HG03135 (cell line): Measurements from ENCODE around the gene UBR4.
"Not testable (repeated sequence)": the region's sequence is repeated elsewhere in the genome, so short reads cannot be mapped to it uniquely, and the experiment has no call there.

Experiments used
- ATAC-seq: cut with Tn5 transposase; IDR thresholded peaks from one replicate; pipeline ENCODE4 v1.9.1; 2021; ENCODE audit warnings: mild to moderate bottlenecking, moderate library complexity; ENCODE audit not compliant: unreplicated experiment

UBR4 gene

GRCh38 chr1:19191811-19192210 is 18.3 kb downstream of the UBR4 start:
- no peak for ATAC-seq

- no peak for ATAC-seq
Measured at GRCh38 chr1:19190468-19190867, 19.6 kb downstream of the UBR4 start.

DNA sequence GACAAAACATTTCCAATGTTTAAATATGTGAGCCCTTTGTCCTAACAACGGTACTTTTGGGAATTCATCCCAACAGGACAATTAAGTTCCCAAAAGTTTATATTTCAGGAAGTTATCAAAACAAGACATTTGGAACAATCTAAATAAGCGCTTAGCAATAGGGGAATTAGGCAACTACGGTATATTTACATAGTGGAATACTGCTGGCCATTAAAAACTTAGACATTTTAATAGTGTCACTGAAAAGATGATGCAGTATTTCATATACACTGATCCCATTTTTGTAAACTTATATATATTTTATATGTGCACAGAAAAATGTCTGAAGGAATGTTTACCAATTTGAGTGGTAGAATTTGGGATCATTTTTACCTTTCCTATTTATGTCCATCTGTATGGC is 20.8 kb downstream of the UBR4 start:
- ATAC-seq = no peak

GRCh38 chr1:19187852-19188251 is 22.2 kb downstream of the UBR4 start:
- ATAC-seq = no peak

DNA sequence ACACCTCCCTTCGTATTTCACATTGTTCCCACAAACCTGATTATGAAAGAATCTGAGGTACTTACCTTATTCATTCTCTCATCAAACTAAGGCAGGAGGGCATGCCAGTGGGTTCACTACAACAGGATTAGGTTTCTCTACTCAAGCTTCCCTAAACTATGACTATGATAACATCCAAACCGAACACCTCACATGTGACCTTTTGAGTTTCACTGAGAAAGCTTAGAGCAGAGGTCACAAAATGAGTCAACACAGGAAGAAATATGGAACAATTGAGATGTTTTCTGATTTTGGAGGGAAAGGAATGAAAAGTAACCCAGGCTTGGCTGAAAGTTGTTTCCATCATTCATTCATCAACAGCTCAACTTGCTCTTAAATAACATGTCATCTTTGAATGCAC is 24.1 kb downstream of the UBR4 start:
- ATAC-seq = no peak

DNA sequence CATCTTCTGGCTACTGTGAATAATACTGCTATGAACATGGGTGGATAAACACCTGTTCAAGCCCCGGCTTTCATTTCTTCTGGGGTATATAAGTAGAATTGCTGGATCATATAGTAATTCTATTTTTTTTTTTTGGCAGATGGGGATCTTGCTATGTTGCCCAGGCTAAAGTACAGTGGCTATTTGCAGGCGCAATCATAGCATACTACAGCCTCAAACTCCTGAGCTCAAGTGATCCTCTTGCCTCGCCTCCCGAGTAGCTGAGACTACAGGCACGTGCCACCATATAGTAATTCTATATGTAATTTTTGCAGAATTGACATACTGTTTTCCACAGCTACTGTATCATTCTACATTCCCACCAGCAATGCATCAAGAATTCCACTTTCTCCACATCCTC is 27.8 kb downstream of the UBR4 start:
- no peak for ATAC-seq

GRCh38 chr1:19180265-19180657 is 29.8 kb downstream of the UBR4 start:
- not testable (repeated sequence) for ATAC-seq

GRCh38 chr1:19179597-19180264 is 30.3 kb downstream of the UBR4 start:
- ATAC-seq = no peak

GRCh38 chr1:19178734-19179398 is 31.2 kb downstream of the UBR4 start:
- ATAC-seq = no peak

DNA sequence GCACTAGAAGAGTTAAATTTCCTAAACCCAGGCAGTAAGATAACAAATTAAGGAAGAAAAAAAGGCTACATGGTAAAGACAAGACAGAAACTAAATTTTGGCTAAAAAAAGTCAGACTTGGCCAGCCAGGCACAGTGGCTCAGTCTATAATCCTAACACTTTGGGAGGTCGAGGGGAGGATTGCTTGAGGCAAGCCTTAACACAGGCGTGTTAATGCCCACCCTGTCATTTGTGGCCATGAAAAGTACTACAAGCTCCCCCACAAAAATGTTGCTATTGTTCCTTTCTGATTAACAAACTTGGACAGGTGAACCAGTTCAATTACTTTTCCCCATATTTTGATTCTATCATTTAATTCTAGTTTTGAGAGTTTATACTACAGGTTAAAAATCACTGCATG is 32.3 kb downstream of the UBR4 start:
- ATAC-seq = no peak

DNA sequence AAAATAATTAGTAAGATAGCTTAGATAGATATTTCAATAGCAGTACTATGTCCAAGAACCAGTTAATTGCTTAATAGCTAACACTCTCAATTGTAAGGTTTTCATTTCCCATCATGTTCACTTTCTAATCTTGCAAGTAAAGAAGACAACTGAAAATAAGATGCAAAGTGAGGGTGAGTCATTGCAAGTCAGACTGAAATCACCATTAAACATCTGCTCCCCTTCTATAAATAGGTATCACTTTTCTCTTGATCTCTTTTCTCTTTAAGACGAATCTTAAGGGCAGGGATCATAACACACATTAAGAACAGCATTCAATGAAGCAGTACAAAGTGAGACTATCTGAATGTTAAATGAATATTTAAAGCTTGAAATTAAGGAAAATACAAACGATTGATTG is 40.4 kb downstream of the UBR4 start:
- no peak for ATAC-seq

GRCh38 chr1:19167140-19167539 is 42.9 kb downstream of the UBR4 start:
- no peak for ATAC-seq

- no peak for ATAC-seq
Measured at GRCh38 chr1:19166066-19166465, 44.0 kb downstream of the UBR4 start.

DNA sequence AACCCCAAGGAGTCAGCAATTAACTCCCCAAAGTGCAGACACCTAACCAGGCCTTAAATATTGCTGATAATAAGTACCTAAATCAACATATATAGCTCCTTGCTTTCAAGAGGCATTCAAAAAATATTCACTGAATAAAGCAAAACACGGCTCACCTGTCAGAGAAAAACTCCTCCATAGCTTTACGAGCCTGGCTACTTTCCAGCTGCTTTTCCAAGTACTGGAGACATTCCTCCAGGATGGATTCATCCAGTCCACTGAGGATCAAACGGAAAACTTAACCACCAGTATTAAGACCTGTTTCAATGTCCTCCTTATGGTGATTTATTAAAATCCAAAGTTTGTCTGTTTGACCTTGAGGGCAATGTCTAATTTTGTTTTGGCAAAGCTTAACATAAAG is 44.6 kb downstream of the UBR4 start:
- no peak for ATAC-seq

GRCh38 chr1:19164274-19165015 is 45.6 kb downstream of the UBR4 start:
- no peak for ATAC-seq

DNA sequence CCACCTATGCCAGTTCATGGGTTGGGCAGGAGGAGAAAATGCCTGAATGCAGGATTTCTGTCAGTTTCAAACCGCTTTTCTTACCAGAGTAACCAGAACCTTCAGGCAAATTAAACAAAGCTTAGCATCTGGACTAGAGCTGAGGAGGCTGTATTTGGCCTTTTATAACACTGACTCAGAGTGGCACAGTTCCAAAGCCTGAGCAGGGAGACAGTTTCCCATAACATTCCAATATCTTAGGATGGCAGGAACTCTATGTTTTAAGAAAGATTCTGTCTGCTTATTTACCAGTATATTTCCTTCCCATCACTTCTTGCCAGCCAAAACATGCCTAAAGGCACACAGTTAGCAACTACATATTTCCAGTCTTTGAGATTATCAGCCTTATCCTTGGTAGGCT is 46.8 kb downstream of the UBR4 start:
- ATAC-seq = no peak

DNA sequence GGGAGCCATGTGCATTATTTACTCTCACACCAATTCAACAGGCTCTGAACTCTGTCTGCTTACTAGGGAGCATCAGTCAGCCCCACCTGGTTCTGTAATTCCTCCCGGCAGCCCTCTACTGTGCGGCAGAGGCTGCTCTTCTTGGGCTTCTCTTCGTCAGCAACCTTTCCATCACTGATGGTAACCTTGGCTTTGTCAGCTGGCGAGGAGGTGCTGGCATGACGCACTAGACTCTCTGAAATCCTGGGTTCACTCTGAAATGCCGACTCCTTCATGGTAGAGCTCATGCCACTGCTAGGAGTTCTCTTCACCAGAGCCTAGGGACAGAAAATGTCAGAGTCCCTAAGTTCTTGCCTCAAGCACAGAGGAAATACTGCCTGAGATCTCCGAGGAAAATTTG is 49.2 kb downstream of the UBR4 start:
- ATAC-seq = no peak

DNA sequence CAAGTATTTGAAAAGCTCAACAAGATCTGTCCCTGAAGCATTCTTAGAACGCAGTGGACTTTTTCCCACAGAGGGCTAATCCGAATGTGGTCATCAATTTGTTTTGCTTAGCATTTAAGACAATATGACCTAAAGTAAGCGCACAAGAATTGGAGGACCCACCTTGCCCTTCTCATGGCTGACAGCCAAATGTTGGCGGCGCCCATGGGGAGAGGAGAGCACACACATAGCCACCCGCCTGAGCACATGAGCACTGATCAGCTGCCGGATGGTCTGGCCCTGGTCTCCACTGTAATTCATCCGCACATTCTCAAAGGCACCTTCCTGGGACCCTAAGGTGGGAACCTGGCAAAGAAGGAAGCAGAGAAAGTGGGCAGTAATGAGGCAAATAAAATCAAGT is 52.4 kb downstream of the UBR4 start:
- ATAC-seq = no peak

DNA sequence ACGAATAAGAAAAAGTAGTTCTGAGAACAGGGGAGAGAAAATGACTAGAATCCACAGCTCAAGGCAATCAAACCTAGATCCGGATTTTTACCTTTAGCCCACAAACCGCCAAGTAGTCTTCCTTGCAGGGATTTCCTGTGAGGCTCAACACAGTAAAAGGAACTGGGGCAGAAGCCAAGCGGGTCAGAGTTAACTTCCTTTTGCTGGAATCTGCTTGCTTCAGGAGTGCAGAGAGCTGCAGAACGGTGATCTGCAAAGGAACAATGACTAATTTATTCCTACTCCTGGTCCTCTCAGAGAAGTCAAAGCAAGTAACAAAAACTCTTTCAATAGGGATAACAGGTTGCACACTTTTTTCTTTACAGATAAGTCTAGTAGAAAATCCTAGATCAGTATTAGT is 53.4 kb downstream of the UBR4 start:
- no peak for ATAC-seq

- no peak for ATAC-seq
Measured at GRCh38 chr1:19154876-19155275, 55.2 kb downstream of the UBR4 start.

DNA sequence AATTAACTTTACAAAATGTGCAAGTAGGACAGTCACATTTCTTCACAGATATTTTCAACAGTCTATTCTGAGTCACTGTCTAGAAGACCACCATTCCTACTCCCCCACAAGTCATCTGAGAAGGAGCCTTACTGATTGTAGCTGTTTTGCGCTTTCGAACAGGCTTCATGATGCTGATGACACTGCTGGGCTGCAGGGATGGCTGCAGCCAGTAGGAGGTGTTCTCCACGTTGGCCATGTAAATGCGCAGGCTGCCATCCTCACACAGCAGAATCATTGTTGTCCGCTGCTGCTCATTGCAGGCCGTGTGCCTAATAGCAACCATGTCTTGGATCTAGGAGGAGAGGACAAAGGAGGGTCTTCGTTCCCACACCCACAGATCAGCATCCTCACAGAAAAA is 56.9 kb downstream of the UBR4 start:
- ATAC-seq = no peak

GRCh38 chr1:19151537-19151936 is 58.5 kb downstream of the UBR4 start:
- ATAC-seq = no peak
